Esophagus (tissue), 2 donors: ENCODE data around the gene FBXO31. TPM values are rescaled to one million over a fixed set of nuclear protein-coding genes. Genes with fewer than 3 reads are reported as not detected.

Source experiments
- H3K27ac ChIP-seq, 2 donors: one replicate each; pipeline ENCODE4 v1.5.1; 2013; ENCODE audit warnings: low read depth in 2 of 2, mild to moderate bottlenecking in 2 of 2, inconsistent platforms in 1 of 2, low read length in 1 of 2, moderate library complexity in 1 of 2
- H3K27me3 ChIP-seq, 2 donors: one replicate each; pipeline ENCODE4 v1.6.1; 2013; ENCODE audit warnings: low read length in 2 of 2, control low read depth in 1 of 2, mild to moderate bottlenecking in 1 of 2; ENCODE audit not compliant: insufficient read depth in 2 of 2, control insufficient read depth in 1 of 2
- H3K36me3 ChIP-seq, 2 donors: one replicate each; pipeline ENCODE4 v1.6.1; 2013; ENCODE audit warnings: low read length in 1 of 2; ENCODE audit not compliant: control insufficient read depth in 2 of 2, insufficient read depth in 2 of 2
- H3K4me1 ChIP-seq, 2 donors: one replicate each; pipeline ENCODE4 v1.6.1; 2013; ENCODE audit warnings: low read length in 1 of 2; ENCODE audit not compliant: control insufficient read depth in 2 of 2, insufficient read depth in 2 of 2
- H3K4me3 ChIP-seq, 2 donors: one replicate each; pipeline ENCODE4 v1.5.1; 2013; ENCODE audit warnings: low read length in 2 of 2, mild to moderate bottlenecking in 2 of 2, low read depth in 1 of 2, moderate library complexity in 1 of 2
- H3K9me3 ChIP-seq, 2 donors: one replicate each; pipeline ENCODE4 v1.6.1; 2013; ENCODE audit warnings: mild to moderate bottlenecking in 2 of 2, low read depth in 1 of 2, low read length in 1 of 2, moderate library complexity in 1 of 2; ENCODE audit not compliant: control insufficient read depth in 2 of 2, insufficient read depth in 1 of 2
- WGBS, 2 donors: extraction: QIAGEN DNeasy Blood & Tissue Kit; methylation state at CpG; one replicate each; pipeline ENCODE4 v1.1.7; 2013; 5-methylcytosine and 5-hydroxymethylcytosine counted together
- polyA plus RNA-seq, 2 donors: library from polyadenylated mRNA; stranded (reverse); fragments of 200-250 nt; gene quantifications; one replicate each; pipeline ENCODE4 v1.2.3, GENCODE V29; 2013
- donor health status: healthy with polysubstance abuse.
- donor health status: Bipolar disorder and iron deficiency.

The FBXO31 gene
- polyA plus RNA-seq, 2 donors, result 10.4 to 12.5 TPM

DNA sequence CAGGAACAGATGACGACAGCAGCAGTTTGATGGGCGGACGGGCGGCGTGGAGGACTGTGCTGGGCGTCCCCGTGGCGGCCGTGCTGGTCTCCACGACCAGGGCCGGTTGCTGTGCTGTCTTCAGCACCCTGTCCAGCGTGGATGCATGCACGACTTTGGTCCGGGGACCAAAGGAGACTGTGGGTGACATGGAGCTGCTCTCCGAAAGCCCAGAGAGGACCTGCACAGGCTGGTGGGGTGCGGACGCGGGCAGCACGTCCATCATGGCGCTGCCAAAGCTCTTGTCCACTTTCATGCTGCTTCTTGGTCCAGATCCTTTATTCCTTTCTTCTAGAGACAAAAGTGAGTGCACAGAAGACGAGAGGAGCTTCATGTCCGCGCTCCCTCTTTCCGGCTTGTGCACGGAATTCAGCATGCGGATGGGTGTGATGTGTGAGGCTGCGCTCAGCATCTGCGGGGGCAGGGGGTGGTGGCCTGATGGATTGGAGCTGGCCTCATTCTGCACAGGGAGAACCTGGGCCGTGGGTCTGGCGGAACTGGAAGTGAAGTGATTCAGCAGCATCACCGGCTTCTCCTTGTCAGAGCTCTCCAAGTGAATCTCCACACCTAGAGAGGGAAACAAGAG lies 28.9 kb upstream of the FBXO31 start:
- H3K36me3 ChIP-seq, result peaks cover 19 to 53% of the 10 kb centered on the region in 2 donors
- H3K9me3 ChIP-seq, result no peaks in the 10 kb centered on the region
- peaks cover 0 to 3% of the 10 kb centered on the region in 2 donors for H3K4me1 ChIP-seq
- whole genome bisulfite sequencing, 2 donors, result 87 to 89% methylated on average over 31 of the region's 31 CpGs
- no peak overlapping the region for H3K27ac ChIP-seq
- no peak overlapping the region for H3K4me3 ChIP-seq
- no peaks in the 10 kb centered on the region for H3K27me3 ChIP-seq

DNA sequence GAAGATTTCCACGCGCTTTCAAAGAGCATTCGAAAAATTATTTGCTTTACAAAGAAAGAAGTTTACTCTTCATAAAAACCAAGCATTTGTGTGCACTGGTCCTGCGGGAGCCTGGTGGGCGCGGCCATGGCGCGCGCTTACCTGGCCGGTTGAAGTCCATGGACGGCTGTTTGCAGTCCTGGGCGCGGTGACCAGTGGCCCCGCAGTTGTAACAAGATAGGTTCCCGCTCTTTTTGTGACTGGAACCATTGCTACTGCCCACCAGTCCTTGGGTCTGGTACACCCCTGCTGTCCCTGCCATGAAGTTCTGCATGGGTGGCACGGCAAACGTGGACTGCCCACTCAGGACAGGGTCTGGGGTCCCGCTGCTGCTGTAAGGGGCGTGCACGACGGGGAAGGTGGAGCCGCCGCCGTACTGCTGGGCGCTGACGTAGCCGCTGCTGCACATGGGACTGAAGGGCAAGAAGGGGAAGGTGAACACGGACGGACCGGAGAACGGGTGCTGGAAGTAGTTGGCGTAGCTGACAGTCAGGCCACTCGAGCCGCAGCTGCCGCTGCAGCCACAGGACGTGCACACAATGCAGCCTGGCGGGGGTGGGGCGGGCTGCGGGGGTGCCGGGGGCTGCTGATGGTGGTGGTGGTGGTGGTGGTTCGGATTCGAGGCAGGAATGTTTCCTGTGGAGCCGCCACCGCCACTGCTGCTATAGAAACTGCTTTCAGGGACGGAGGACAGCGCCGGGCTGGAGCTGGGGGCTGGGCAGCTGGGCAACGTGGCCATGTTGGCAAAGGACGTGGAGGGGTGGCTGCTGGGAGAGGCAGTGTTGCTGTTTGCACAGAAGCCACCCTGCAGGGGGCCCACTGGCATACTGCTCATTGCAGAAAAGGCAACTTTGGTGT lies 28.0 kb upstream of the FBXO31 start:
- peaks cover 0 to 2% of the 10 kb centered on the region in 2 donors for H3K4me1 ChIP-seq
- no peaks in the 10 kb centered on the region for H3K9me3 ChIP-seq
- H3K4me3 ChIP-seq, result no peak overlapping the region
- no peaks in the 10 kb centered on the region for H3K27me3 ChIP-seq
- no peak overlapping the region for H3K27ac ChIP-seq
- peaks cover 20 to 47% of the 10 kb centered on the region in 2 donors for H3K36me3 ChIP-seq
- WGBS, 2 donors, result 90 to 93% methylated on average over 49 of the region's 49 CpGs

DNA sequence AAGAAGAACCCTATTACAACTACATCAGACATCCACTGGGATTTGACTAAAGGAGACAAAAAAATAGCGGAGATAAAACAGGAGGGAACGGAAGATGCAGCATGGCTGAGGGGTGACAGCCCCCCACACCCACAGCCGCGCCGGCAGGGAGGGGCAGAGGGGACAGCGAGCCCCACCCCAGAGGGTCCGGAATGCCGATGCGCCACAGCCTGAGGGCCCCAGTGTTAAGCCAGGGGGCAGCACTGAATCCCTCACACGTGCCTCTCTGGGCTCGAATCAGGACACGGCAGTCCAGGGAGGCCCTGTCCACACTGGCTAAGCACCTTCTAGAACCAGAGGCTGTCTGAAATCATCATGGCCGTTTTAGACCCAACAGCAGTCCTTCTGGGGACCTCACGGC lies 27.4 kb upstream of the FBXO31 start:
- H3K9me3 ChIP-seq, result no peaks in the 10 kb centered on the region
- H3K27ac ChIP-seq, result no peak overlapping the region
- 81% methylated on average over 14 of the region's 14 CpGs for WGBS, 2 donors
- H3K4me1 ChIP-seq, result peaks cover 0 to 2% of the 10 kb centered on the region in 2 donors
- H3K27me3 ChIP-seq, result no peaks in the 10 kb centered on the region
- H3K4me3 ChIP-seq, result no peak overlapping the region
- peaks cover 22 to 42% of the 10 kb centered on the region in 2 donors for H3K36me3 ChIP-seq

DNA sequence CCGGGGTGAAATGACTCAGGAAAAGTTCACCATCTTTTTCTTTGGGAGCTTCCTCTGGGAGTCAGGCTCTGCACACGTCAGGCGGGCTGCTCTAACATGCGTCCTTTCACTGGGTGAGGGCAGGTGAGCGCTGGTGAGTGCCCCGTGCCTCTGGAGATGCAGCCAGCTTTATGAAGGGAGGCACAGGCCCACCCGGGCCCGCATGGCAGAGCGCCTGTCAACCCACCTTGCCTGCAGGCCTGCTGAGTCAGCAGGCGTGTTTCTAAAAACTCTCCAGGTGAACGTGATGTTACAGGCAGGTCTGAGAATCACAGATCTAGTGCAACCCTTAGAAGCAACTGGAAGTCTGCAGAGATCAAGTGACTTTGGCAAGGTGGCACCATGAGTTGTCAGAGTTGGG lies 27.0 kb upstream of the FBXO31 start:
- Histone ChIP-seq H3K27me3 (no peaks in the 10 kb centered on the region), H3K36me3 (peaks cover 22 to 42% of the 10 kb centered on the region in 2 donors), H3K9me3 (no peaks in the 10 kb centered on the region), H3K4me3 (no peak overlapping the region), H3K4me1 (peaks cover 0 to 2% of the 10 kb centered on the region in 2 donors), H3K27ac (no peak overlapping the region)
- 64 to 80% methylated on average over 11 of the region's 11 CpGs for WGBS, 2 donors

DNA sequence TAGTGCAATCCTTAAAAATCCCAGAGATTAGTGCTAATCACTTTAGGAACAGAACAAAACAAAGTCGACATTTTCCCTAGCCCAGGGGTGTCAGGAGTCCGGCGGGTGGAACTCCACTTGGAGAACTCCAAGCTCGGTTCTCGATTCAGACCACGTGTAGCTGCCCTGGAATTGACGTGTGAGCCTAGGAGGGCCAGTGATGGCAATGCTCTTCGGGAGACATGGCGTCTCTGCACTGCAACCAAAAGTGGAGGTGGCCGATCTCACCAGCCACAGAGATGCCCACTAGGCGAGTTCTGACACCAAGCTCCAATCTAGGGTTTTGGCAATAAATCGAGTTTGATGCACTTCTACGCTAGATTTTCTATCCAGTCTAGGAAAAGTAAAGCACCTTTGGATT lies 26.2 kb upstream of the FBXO31 start:
- Histone ChIP-seq H3K9me3 (no peaks in the 10 kb centered on the region), H3K4me1 (peaks cover 0 to 2% of the 10 kb centered on the region in 2 donors), H3K4me3 (no peak overlapping the region), H3K27me3 (no peaks in the 10 kb centered on the region), H3K36me3 (peaks cover 29 to 46% of the 10 kb centered on the region in 2 donors), H3K27ac (no peak overlapping the region)
- WGBS, 2 donors, result 79 to 86% methylated on average over 13 of the region's 13 CpGs

DNA sequence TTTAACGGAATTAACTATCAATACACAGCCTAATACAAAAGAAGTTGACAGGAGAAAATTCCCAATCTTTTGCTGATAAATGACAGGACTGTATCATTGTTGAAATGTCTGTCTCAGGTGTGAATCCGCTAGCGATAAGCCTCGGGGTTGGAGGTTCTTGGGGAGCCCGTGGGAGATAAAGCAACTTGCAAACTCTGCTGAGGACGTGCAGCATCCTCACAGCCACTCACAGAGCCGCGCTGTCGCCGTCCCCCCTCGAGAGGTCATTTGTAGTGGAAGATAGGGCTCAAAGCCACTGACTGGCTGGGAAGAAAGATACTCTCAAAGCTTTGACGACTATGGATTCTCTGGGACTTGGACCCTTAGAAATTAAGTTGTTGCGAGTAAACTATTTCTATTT lies 25.6 kb upstream of the FBXO31 start:
- peaks cover 0 to 2% of the 10 kb centered on the region in 2 donors for H3K4me1 ChIP-seq
- H3K9me3 ChIP-seq, result no peaks in the 10 kb centered on the region
- no peak overlapping the region for H3K4me3 ChIP-seq
- peaks cover 31 to 45% of the 10 kb centered on the region in 2 donors for H3K36me3 ChIP-seq
- no peaks in the 10 kb centered on the region for H3K27me3 ChIP-seq
- 87 to 91% methylated on average over 13 of the region's 13 CpGs for WGBS, 2 donors
- H3K27ac ChIP-seq, result no peak overlapping the region

DNA sequence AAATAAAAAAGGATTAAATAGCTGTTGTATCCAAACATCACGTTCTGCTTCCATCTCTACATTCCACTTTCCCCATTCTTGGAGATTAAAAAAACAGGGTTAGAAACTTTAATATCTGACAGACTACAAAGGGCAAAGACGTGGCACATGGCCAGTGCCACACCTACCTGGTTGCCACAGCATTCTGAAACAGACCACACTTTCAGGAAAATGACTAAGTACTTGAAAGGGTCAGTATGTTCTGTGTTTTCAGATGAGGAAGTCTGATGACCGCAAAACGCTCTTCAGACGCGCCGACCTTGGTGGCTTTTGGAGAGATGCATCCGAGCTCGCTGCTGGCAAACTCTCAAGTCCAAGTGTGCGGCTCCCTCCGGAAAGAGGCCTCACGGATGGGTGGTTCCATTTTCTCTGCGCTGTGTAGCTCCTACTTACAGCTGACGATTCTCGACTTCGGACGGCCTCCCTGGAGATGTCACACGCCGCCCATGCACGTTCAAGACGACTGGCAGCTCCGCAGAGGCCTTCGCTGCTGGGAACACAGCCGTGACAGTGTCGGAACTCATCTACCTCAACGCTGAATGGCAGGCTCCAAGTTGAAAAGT lies 24.0 kb upstream of the FBXO31 start:
- WGBS, 2 donors, result 77 to 78% methylated on average over 26 of the region's 26 CpGs
- H3K4me3 ChIP-seq, result no peak overlapping the region
- H3K9me3 ChIP-seq, result no peaks in the 10 kb centered on the region
- peaks cover 0 to 2% of the 10 kb centered on the region in 2 donors for H3K4me1 ChIP-seq
- H3K27me3 ChIP-seq, result no peaks in the 10 kb centered on the region
- H3K27ac ChIP-seq, result peak overlapping the region in 1 of 2 donors; percentile 26
- H3K36me3 ChIP-seq, result peaks cover 33 to 45% of the 10 kb centered on the region in 2 donors

DNA sequence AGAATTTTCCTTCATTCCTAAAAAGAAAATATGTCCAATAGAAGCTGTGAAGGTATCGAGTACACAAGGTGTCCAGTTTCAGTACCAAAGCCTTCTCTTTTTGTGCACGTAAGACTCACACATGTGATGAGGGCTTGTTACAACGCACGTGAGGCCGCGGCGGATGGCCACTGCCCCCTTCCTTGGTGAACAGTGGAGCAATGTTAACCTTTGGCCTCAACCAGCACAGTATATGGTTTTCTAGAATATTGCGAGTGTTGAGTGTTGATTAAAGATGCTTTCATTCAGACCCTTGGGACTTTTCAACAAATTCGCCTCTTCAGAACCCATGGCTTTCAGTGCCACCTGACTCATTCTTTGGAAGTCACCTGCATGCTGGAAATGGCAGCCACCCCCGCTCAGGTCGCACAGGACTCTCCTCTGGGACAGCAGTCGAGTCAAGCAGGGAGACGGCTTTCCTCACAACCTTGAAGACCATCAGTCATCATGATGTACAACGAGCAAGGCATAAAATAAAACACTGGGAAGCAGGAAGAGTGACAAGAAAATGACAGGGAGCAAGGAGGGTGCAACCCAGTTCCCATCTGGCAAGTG lies 23.0 kb upstream of the FBXO31 start:
- H3K27ac ChIP-seq, result peak overlapping the region in 1 of 2 donors; percentile 26

More for the DNA sequence above, 23.0 kb upstream of the FBXO31 start:
- 88% methylated on average over 14 of the region's 14 CpGs for WGBS, 2 donors
- no peak overlapping the region for H3K4me3 ChIP-seq
- H3K27me3 ChIP-seq, result no peaks in the 10 kb centered on the region
- peaks cover 28 to 37% of the 10 kb centered on the region in 2 donors for H3K36me3 ChIP-seq
- peaks cover 0 to 2% of the 10 kb centered on the region in 2 donors for H3K4me1 ChIP-seq
- no peaks in the 10 kb centered on the region for H3K9me3 ChIP-seq
